ENCODE data around the gene MINPP1.

DNA sequence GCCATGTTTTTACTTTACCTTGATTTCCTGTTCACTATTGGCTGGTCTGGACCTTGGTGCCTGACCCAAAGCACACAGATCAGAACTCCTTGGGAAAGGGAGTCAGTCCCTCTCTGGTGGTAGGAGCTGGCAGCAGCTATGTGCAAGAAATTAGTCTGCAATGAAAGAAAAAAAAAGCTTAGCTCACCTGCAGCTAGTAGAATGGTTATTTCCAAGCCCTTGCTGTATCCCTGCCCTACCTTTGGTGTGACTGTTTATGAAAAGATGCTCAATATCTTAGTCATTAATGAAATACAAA is 86.8 kb downstream of the MINPP1 start:
- TF ChIP-seq ZNF274 (IDR thresholded peaks at IDR 0.05; ENCODE audit: low read depth, low read length): no peak
- TF ChIP-seq, protein P1, sequence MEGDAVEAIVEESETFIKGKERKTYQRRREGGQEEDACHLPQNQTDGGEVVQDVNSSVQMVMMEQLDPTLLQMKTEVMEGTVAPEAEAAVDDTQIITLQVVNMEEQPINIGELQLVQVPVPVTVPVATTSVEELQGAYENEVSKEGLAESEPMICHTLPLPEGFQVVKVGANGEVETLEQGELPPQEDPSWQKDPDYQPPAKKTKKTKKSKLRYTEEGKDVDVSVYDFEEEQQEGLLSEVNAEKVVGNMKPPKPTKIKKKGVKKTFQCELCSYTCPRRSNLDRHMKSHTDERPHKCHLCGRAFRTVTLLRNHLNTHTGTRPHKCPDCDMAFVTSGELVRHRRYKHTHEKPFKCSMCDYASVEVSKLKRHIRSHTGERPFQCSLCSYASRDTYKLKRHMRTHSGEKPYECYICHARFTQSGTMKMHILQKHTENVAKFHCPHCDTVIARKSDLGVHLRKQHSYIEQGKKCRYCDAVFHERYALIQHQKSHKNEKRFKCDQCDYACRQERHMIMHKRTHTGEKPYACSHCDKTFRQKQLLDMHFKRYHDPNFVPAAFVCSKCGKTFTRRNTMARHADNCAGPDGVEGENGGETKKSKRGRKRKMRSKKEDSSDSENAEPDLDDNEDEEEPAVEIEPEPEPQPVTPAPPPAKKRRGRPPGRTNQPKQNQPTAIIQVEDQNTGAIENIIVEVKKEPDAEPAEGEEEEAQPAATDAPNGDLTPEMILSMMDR (IDR thresholded peaks at IDR 0.05 in 2 of 3, conservative IDR thresholded peaks at IDR 0.05 in 1 of 3; ENCODE audit: borderline replicate concordance in 1 of 3, insufficient read depth in 1 of 3, low read depth in 2 of 3, low read length in 2 of 3): no peak
- TF ChIP-seq EZH2 (IDR thresholded peaks at IDR 0.05): no peak
- no peak for TF ChIP-seq POLR2A (IDR thresholded peaks at IDR 0.05; ENCODE audit: borderline replicate concordance, extremely low read depth, insufficient read depth, insufficient read length)
